ENCODE measurements around the gene PCBP3.

PCBP3 gene

GRCh38 chr21:45922648-45923047, 279.1 kb downstream of the PCBP3 start:
- peak in 18 of 56 donors; percentile 1 to 53 (median 29) for DNase-seq

DNA sequence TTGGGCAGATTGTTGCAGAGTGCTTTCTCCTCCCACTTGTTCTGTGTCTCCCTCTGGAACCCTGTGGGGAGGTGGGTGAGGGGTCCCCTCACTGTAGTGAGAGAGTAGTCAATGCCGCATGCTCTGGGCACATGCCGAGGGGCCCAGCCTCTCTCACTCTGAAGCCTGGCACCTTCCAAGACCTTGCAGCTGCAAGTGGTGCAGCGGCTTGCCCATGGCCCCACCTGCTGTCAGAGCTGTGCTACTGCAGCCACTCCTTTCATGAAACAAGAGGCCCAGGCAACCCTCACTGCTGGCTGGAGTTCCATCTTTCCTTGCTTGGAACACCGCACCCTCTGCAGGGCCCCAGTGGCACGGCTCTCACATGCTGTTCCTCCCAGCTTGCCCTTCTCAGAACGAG, 279.6 kb downstream of the PCBP3 start:
- peak in 54 of 56 donors; percentile 13 to 84 (median 64) for DNase-seq

DNA sequence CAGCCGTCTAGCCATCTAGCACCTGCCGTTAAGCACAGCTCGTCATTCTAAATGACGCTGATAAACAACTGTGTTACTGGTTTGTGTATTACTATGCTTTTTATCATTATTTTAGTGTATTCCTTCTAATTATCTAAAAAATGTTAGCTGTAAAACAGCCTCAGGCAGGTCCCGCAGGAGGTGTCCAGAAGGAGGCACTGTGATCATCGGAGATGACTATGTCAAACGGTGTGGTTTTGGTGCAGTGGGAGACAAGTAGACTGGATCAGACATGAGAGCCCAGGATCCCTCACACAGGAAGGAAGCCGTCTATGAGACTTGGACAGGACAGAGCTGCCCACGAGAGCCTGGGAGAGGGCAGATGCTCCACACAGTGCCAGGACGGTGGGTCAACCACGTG, 282.8 kb downstream of the PCBP3 start:
- no peak for DNase-seq

DNA sequence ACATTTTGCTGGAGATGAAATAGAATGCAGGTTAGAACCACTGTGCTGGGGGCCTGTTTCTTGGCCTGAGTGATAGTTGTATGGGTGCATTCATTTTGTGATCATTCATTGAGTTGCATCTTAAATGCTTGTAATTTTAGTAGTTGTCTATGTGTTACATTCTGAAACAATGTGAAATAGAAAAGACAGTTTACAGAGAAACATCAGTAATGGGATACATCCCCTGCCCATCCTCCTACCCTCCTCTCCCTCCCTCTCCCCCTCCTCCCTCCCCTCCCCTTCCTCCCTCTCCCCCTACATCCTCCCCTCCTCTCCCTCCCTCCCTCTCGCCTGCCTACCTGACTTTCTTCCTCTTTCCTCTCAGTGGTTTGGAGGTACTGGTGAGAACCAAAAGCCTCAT, 283.5 kb downstream of the PCBP3 start:
- no peak for DNase-seq

GRCh38 chr21:45927851-45928850, 284.6 kb downstream of the PCBP3 start:
- no peak for DNase-seq

DNA sequence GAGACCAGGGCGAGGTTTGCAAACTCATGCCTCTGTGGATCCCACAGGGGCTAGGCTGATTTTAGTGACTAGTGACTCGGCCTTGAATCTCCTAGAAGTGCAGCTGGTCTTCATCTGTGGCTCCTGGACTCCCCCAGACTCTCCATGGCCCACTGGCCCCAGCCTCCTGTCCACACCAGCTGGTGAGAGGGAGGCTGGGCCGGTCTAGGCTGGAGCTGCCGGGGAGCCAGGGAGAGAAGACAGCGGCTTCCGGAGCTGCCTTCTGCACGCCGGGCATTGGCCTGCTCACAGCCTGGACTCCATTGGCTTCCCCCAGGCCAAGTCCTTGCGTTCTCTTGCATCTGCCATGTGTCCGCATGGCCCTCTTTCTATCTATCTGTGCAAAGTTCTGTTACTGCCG, 285.9 kb downstream of the PCBP3 start:
- no peak for DNase-seq

DNA sequence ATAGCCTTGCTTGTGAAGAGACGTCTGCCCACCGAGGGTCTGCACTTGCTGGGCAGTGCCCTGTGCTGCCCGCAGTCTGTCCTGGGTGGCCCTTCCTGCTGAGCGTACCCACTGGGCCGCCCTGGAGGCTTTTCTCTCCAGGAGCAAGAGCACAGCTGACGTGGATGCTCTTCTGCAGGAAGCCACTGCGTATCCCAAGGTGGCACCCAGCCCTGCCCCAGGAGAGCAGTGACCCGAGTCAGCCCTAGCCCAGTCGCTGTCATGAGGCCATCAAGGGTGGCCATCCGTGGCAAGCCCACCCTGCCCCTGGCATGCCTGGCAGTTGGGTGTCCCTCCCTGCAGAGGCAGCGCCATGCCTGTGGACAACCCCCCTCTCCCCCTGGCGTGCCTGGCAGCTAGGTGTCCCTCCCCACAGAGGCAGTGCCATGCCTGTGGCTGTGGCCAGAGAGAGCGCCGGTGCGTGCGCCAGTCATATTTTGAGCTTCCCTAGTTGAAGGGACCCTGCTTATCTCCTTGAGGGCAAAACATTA, 286.8 kb downstream of the PCBP3 start:
- DNase-seq, result no peak

DNA sequence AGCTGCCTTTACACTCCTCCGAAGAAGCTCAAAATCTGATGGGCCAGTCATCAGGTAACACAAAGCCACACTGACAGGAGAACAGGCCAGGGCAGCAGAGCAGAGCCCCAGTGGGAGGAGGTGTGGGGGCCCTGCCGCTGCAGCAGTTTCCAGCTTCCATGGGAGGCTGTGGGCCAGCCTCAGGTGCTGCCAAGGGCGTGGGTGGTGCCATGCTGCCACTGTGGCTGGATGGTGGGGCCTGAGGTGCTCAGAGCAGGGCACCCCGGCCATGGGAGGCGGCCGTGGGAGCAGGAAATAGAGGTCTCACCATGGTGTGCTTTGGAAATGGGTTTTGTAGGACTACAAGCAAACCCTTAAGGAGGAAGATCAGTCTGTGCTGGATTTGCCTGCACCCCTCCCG, 287.3 kb downstream of the PCBP3 start:
- no peak for DNase-seq

DNA sequence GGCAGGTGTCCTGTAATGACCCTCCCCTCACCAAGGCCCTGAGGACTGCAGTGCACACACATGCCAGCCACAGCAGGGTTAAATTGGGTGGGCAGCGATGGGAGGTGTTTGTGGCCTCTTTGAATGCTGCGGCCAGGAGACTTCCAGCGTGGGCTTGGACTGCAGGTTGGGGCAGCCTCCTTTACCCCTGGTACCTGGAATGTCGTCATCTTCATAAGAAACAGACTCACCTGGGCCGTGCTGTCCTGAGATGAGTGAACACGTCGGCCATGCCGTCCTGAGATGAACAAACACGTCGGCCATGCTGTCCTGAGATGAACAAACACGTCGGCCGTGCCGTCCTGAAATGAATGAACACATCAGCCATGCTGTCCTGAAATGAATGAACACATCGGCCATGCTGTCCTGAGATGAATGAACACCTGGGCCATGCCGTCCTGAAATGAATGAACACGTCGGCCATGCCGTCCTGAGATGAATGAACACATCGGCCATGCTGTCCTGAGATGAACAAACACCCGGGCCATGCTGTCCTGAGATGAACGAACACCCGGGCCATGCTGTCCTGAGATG, 288.0 kb downstream of the PCBP3 start:
- no peak for DNase-seq

DNA sequence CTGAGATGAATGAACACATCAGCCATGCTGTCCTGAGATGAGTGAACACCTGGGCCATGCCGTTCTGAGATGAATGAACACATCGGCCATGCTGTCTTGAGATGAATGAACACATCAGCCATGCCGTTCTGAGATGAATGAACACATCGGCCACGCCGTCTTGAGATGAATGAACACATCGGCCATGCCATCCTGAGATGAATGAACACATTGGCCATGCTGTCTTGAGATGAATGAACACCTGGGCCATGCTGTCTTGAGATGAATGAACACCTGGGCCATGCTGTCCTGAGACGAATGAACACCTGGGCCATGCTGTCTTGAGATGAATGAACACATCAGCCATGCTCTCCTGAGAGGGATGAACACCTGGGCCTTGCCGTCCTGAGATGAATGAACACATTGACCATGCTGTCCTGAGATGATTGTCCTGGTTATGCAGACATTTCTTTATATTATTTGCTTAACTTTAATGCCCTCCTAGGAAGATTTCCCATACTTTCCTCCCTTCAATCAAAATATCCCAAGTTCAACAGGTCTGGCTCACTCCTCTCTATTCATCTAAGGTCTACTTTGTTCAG, 289.5 kb downstream of the PCBP3 start:
- no peak for DNase-seq

GRCh38 chr21:45934085-45934484, 290.6 kb downstream of the PCBP3 start:
- DNase-seq, result no peak

GRCh38 chr21:45934554-45934953, 291.0 kb downstream of the PCBP3 start:
- DNase-seq, result no peak

- no peak for DNase-seq
Observed at GRCh38 chr21:45935628-45936027, 292.1 kb downstream of the PCBP3 start.

- DNase-seq, result no peak
Observed at GRCh38 chr21:45937721-45938452, 294.4 kb downstream of the PCBP3 start.

- no peak for DNase-seq
Observed at GRCh38 chr21:45938453-45938755, 294.9 kb downstream of the PCBP3 start.

DNA sequence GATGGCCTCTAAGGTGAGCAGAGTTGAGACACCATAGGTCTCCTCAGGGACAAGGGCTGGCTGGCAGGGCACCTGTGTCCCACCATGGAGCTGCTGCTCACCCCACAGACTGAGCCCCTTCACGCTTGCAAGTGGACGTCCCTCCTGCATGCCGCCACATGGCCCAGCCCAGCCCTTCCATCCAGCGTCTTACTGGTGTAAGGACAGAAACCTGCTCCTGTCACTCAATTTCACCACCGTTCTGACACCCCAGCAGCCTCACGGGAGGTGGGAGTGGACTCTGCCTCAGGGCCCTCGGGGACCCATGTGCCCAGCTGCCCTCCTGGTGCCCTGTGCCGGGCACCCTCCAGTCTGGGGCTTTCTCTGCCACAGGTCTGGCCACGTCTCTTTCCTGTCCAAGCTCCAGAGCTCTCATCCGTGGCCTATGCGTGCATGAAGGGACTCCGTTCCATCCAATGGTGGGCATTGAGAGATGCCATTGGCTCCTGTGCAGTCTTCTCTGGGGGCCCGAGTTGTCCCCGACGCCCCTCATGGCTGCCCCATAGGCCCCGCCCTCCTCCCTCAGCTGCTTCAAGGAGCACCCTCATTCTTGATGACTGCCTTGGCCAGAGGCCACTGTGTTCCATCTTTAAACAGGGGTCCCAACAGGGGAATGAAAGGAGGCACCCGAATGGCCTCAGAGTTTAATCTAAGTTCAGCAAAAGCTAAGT, 295.4 kb downstream of the PCBP3 start:
- DNase-seq, result no peak

- DNase-seq, result no peak
Observed at GRCh38 chr21:45939521-45940045, 296.1 kb downstream of the PCBP3 start.

DNA sequence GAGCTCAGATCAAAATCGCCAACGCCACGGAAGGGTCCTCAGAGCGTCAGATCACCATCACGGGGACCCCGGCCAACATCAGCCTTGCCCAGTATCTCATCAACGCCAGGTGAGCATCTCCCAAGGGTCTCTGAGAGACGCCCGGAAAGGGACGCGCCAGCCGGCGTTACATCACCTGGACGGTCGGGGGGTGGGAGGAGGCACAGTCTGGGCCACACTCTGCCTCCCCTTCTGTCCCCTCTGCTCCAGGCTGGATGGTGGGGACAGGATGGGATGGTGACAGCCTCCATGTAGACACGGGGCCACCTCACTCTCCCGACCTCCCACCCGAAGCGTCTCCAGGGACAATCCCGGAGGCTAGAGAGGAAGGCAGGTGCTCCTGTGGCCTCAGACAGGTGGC, 296.6 kb downstream of the PCBP3 start:
- no peak for DNase-seq

DNA sequence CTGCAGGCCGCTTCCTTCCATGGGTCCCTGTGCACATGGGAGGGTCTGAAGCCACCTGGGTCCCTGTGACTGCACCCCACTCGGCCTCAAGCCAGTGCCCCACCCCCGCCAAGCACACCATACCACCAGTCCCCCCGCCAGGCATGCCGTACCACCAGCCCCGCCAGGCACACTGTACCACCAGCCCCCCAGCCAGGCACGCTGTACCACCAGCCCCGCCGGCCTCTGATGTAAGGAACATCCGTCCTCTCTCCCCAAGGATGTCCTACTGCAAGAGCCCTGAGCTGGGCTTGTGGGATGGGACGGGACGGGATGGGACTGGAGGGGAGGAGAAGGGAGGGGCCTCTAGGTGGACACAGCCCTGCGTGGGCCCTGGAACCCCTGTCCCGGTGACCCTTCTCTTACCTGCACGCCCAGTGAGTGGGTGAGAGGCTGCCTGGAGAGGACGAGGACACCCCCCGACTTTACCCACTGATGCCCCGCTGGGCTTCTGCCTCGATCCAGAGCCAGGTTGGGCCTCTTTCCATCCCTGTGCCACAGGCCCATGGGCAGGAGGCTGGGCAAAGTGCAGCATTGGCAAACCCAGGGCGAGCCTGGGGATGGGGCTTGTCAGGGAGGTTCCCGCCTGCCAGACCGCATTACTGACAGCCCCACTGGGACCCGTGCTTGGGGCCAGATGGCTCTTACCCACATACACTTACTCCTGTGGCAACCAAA, 297.3 kb downstream of the PCBP3 start:
- DNase-seq, result no peak

DNA sequence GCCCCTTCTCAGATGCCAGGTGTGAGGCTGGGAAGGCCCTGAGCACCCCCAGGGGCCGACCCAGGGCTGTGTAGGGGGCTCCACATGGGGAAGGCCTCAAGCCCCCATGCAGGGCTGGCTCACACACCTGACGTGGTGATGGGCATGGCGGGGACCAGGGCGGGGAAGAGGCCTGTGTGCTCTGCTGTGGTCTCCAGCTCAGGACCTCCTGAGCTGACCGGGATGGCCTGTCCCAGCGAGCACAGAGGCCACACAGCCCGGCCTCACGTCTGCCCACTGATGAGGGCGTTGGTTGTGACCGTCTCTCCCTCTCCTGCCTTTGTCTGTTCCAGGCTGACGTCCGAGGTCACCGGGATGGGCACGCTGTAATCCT, 297.8 kb downstream of the PCBP3 start:
- no peak for DNase-seq
